Measurements from ENCODE around the gene PSAPL1.
A peak's percentile ranks its signal among the peaks of the same experiment; 100 is the strongest.

PSAPL1 gene

GRCh38 chr4:7474320-7474719 is 39.6 kb upstream of the PSAPL1 start:
- DNase-seq (ENCODE audit: low read depth, low spot score): no peak
- Histone ChIP-seq H3K4me3 (ENCODE audit: insufficient read length, low read depth) (no peak overlapping the region), H3K9ac (ENCODE audit: insufficient read length, low read depth) (no peak overlapping the region), H3K36me3 (ENCODE audit: insufficient read depth, insufficient read length, low read length) (no peaks in the 10 kb centered on the region), H3K4me1 (ENCODE audit: insufficient read depth, insufficient read length) (peaks cover 16% of the 10 kb centered on the region), H3K27me3 (ENCODE audit: insufficient read depth, insufficient read length) (peaks cover 2% of the 10 kb centered on the region), H3K9me3 (ENCODE audit: insufficient read depth, low read length) (no peaks in the 10 kb centered on the region)
- TF ChIP-seq SUZ12 (IDR thresholded peaks at IDR 0.05; ENCODE audit: extremely low read depth, insufficient read depth, insufficient read length) (no peak), YY1 (IDR thresholded peaks at IDR 0.05; ENCODE audit: insufficient read depth, insufficient read length) (no peak), ZNF274 (IDR thresholded peaks at IDR 0.05; ENCODE audit: low read depth, low read length) (no peak)

- peak overlapping the region; percentile 34 for H3K9ac ChIP-seq (ENCODE audit: insufficient read length, low read depth)
- peaks cover 17% of the 10 kb centered on the region for H3K4me1 ChIP-seq (ENCODE audit: insufficient read depth, insufficient read length)
- H3K4me3 ChIP-seq (ENCODE audit: insufficient read length, low read depth): no peak overlapping the region
- peaks cover 2% of the 10 kb centered on the region for H3K27me3 ChIP-seq (ENCODE audit: insufficient read depth, insufficient read length)
- no peaks in the 10 kb centered on the region for H3K9me3 ChIP-seq (ENCODE audit: insufficient read depth, low read length)
- TF ChIP-seq YY1 (IDR thresholded peaks at IDR 0.05; ENCODE audit: insufficient read depth, insufficient read length): no peak
- H3K36me3 ChIP-seq (ENCODE audit: insufficient read depth, insufficient read length, low read length): no peaks in the 10 kb centered on the region
- DNase-seq (ENCODE audit: low read depth, low spot score): no peak
These were observed 38.4 kb upstream of the PSAPL1 start for GRCh38 chr4:7473081-7473480.

DNA sequence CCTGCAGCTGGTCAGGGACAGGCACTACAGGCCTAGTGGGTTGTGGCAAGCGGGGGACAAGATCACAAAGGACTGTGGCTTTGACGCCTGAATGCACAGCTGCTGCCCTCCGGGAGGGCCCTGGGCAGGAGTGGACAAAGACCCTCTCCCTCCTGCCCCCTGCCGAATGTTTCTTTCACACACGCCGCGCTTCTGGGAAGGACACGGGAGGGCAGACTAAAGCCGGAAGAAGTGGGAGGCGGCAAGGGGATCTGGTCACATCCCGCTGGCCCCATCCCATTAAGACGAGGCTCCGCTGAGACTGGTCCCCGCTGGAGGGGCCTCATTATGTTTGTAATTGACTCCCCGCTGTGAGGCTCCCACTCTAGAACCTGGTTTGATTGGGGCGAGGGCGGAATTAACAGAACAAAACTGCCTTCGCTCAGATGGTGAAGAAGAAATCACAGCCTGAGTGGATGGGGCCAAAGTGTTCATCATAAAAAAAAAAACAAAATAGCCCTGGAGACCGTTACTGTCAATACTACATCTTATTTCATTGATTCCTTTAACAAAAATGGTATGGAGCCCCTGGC is 37.8 kb upstream of the PSAPL1 start:
- Histone ChIP-seq H3K4me1 (ENCODE audit: insufficient read depth, insufficient read length) (peaks cover 21% of the 10 kb centered on the region), H3K4me3 (ENCODE audit: insufficient read length, low read depth) (no peak overlapping the region), H3K27me3 (ENCODE audit: insufficient read depth, insufficient read length) (peaks cover 2% of the 10 kb centered on the region), H3K9ac (ENCODE audit: insufficient read length, low read depth) (peak overlapping the region; percentile 72), H3K36me3 (ENCODE audit: insufficient read depth, insufficient read length, low read length) (no peaks in the 10 kb centered on the region), H3K9me3 (ENCODE audit: insufficient read depth, low read length) (no peaks in the 10 kb centered on the region)
- no peak for DNase-seq (ENCODE audit: low read depth, low spot score)
- TF ChIP-seq YY1 (IDR thresholded peaks at IDR 0.05; ENCODE audit: insufficient read depth, insufficient read length): no peak
- no peak for TF ChIP-seq ZNF274 (IDR thresholded peaks at IDR 0.05; ENCODE audit: low read depth, low read length)
- TF ChIP-seq SUZ12 (IDR thresholded peaks at IDR 0.05; ENCODE audit: extremely low read depth, insufficient read depth, insufficient read length): no peak

- Histone ChIP-seq H3K4me3 (ENCODE audit: insufficient read length, low read depth) (no peak overlapping the region), H3K36me3 (ENCODE audit: insufficient read depth, insufficient read length, low read length) (no peaks in the 10 kb centered on the region), H3K9ac (ENCODE audit: insufficient read length, low read depth) (no peak overlapping the region), H3K4me1 (ENCODE audit: insufficient read depth, insufficient read length) (peaks cover 27% of the 10 kb centered on the region), H3K9me3 (ENCODE audit: insufficient read depth, low read length) (peaks cover 13% of the 10 kb centered on the region), H3K27me3 (ENCODE audit: insufficient read depth, insufficient read length) (peaks cover 2% of the 10 kb centered on the region)
- no peak for DNase-seq (ENCODE audit: low read depth, low spot score)
- no peak for TF ChIP-seq YY1 (IDR thresholded peaks at IDR 0.05; ENCODE audit: insufficient read depth, insufficient read length)
- TF ChIP-seq SUZ12 (IDR thresholded peaks at IDR 0.05; ENCODE audit: extremely low read depth, insufficient read depth, insufficient read length): no peak
- TF ChIP-seq ZNF274 (IDR thresholded peaks at IDR 0.05; ENCODE audit: low read depth, low read length): no peak
These were observed 35.9 kb upstream of the PSAPL1 start for GRCh38 chr4:7470522-7471128.

DNA sequence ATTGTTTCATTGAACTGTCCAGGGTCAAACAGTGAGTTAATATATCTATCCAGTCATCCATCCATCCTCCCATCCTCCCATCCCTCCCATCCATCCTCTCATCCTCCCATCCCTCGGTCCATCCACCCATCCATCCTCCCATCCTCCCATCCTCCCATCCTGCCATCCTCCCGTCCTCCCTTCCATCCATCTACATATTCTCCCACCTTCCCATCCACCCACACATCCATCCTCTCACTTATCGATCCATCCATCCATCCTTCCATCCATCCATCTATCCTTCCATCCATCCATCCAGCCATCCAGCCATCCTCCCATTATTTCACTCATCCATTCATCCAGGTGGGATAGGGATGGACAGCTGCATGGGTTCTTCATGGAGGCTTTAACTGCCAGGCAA is 35.4 kb upstream of the PSAPL1 start:
- DNase-seq (ENCODE audit: low read depth, low spot score): no peak
- no peak overlapping the region for H3K4me3 ChIP-seq (ENCODE audit: insufficient read length, low read depth)
- no peak overlapping the region for H3K9ac ChIP-seq (ENCODE audit: insufficient read length, low read depth)
- peaks cover 29% of the 10 kb centered on the region for H3K4me1 ChIP-seq (ENCODE audit: insufficient read depth, insufficient read length)
- peaks cover 2% of the 10 kb centered on the region for H3K27me3 ChIP-seq (ENCODE audit: insufficient read depth, insufficient read length)
- no peaks in the 10 kb centered on the region for H3K36me3 ChIP-seq (ENCODE audit: insufficient read depth, insufficient read length, low read length)
- TF ChIP-seq YY1 (IDR thresholded peaks at IDR 0.05; ENCODE audit: insufficient read depth, insufficient read length): no peak
- TF ChIP-seq SUZ12 (IDR thresholded peaks at IDR 0.05; ENCODE audit: extremely low read depth, insufficient read depth, insufficient read length): no peak
- no peak for TF ChIP-seq ZNF274 (IDR thresholded peaks at IDR 0.05; ENCODE audit: low read depth, low read length)
- peaks cover 15% of the 10 kb centered on the region for H3K9me3 ChIP-seq (ENCODE audit: insufficient read depth, low read length)

- H3K27me3 ChIP-seq (ENCODE audit: insufficient read depth, insufficient read length): peaks cover 2% of the 10 kb centered on the region
- H3K9me3 ChIP-seq (ENCODE audit: insufficient read depth, low read length): peaks cover 15% of the 10 kb centered on the region
- DNase-seq (ENCODE audit: low read depth, low spot score): no peak
- TF ChIP-seq SUZ12 (IDR thresholded peaks at IDR 0.05; ENCODE audit: extremely low read depth, insufficient read depth, insufficient read length) (no peak), ZNF274 (IDR thresholded peaks at IDR 0.05; ENCODE audit: low read depth, low read length) (no peak), YY1 (IDR thresholded peaks at IDR 0.05; ENCODE audit: insufficient read depth, insufficient read length) (no peak)
- H3K9ac ChIP-seq (ENCODE audit: insufficient read length, low read depth): no peak overlapping the region
- H3K36me3 ChIP-seq (ENCODE audit: insufficient read depth, insufficient read length, low read length): no peaks in the 10 kb centered on the region
- no peak overlapping the region for H3K4me3 ChIP-seq (ENCODE audit: insufficient read length, low read depth)
- H3K4me1 ChIP-seq (ENCODE audit: insufficient read depth, insufficient read length): peaks cover 29% of the 10 kb centered on the region
These were observed 34.3 kb upstream of the PSAPL1 start for GRCh38 chr4:7469023-7469422.

- no peaks in the 10 kb centered on the region for H3K36me3 ChIP-seq (ENCODE audit: insufficient read depth, insufficient read length, low read length)
- H3K4me1 ChIP-seq (ENCODE audit: insufficient read depth, insufficient read length): peaks cover 29% of the 10 kb centered on the region
- no peak for TF ChIP-seq YY1 (IDR thresholded peaks at IDR 0.05; ENCODE audit: insufficient read depth, insufficient read length)
- no peak for TF ChIP-seq SUZ12 (IDR thresholded peaks at IDR 0.05; ENCODE audit: extremely low read depth, insufficient read depth, insufficient read length)
- peaks cover 15% of the 10 kb centered on the region for H3K9me3 ChIP-seq (ENCODE audit: insufficient read depth, low read length)
- H3K9ac ChIP-seq (ENCODE audit: insufficient read length, low read depth): no peak overlapping the region
- H3K4me3 ChIP-seq (ENCODE audit: insufficient read length, low read depth): no peak overlapping the region
- no peak for DNase-seq (ENCODE audit: low read depth, low spot score)
- peaks cover 2% of the 10 kb centered on the region for H3K27me3 ChIP-seq (ENCODE audit: insufficient read depth, insufficient read length)
These were observed 32.7 kb upstream of the PSAPL1 start for GRCh38 chr4:7467471-7467870.
